Fibroblast of skin of abdomen (primary cell): ENCODE measurements around the gene CDC16.
A peak's percentile ranks its signal among the peaks of the same experiment; 100 is the strongest.
"Not testable (repeated sequence)": the region's sequence is repeated elsewhere in the genome, so short reads cannot be mapped to it uniquely, and the experiment has no call there.

ENCODE experiments used
- DNase-seq: peaks from one replicate; pipeline ENCODE4 v3.0.0-alpha.2; 2013

Gene CDC16

DNA sequence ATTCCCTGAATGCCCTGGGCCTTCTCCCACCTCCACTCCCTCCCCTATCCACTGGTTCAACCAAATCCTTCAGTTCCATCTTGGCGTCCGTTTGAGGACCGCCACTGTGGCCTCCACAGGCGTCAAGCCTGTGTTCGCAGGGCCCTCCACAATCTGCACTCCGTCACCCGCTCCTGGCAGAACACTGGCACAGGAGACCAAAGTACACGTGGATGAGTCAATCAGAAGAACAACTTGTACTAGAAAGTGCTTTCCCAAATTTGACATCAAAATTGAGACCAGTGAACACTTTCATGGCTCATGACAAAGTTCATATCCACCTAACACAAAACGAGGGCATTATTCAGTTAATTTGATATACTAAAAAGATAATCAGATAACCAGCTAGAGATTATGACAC lies 6.5 kb upstream of the CDC16 start:
- DNase-seq, result no peak

DNA sequence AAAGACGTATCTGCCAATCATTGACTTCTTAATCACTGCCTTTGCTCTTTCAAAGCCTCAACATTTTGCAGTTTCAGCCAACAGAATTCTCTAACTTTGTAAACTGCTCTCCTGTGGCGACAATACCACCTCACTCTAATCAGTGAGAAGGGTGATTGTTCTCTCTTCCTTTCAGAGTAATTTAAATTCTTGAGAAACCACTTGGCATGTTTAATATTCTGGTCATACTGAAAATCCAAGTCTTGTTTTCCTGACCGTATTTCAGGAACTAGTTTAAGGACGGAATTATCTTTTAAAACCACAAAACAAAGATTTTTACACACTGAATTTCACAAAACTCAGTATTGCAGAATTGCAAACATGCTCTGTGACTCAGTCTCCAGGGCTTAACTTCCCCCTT lies 5.2 kb upstream of the CDC16 start:
- DNase-seq, result peak; percentile 40

- DNase-seq, result peak; percentile 74
Measured at GRCh38 chr13:114230117-114230516, 4.6 kb upstream of the CDC16 start.

GRCh38 chr13:114230575-114230974 lies 4.1 kb upstream of the CDC16 start:
- no peak for DNase-seq

DNA sequence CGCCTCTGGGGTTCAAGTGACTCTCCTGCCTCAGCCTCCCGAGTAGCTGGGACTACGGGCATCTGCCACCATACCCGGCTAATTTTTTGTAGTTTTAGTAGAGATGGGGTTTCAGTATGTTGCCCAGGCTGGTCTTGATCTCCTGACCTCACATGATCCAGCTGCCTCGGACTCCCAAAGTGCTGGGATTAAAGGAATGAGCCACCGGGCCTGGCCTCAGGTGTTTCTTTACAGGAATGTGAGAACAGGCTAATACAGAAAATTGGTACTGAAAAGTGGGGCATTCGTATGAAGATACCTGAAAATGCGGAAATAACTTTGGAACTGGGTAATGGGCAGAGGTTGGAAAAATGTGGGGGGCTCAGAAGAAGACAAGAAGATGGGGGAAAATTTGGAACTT lies 2.8 kb upstream of the CDC16 start:
- no peak for DNase-seq

- DNase-seq, result no peak
Measured at GRCh38 chr13:114234266-114234644, 442 bp upstream of the CDC16 start.

- no peak for DNase-seq
Measured at GRCh38 chr13:114235697-114236096, 1.0 kb downstream of the CDC16 start.

- DNase-seq, result no peak
Measured at GRCh38 chr13:114236227-114236626, 1.5 kb downstream of the CDC16 start.

GRCh38 chr13:114237415-114238112 lies 2.9 kb downstream of the CDC16 start:
- DNase-seq, result no peak

DNA sequence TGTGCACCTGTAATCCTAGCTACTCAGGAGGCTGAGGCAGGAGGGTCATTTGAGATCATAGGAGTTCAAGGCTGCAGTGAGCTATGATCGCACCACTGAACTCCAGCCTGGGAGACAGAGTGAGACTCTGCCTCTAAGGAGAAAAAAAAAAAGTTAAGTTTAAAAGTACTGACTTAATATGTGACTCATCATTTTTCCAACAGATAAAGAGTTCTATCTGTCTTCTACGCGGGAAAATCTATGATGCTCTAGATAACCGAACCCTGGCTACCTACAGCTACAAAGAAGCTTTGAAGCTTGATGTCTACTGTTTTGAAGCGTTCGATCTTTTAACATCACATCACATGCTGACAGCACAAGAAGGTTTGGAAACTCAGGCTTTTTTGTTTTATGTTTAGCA lies 7.2 kb downstream of the CDC16 start:
- no peak for DNase-seq

GRCh38 chr13:114243971-114244370 lies 9.3 kb downstream of the CDC16 start:
- DNase-seq, result no peak

GRCh38 chr13:114244637-114245036 lies 9.9 kb downstream of the CDC16 start:
- no peak for DNase-seq

GRCh38 chr13:114248011-114248410 lies 13.3 kb downstream of the CDC16 start:
- peak; percentile 72 for DNase-seq

DNA sequence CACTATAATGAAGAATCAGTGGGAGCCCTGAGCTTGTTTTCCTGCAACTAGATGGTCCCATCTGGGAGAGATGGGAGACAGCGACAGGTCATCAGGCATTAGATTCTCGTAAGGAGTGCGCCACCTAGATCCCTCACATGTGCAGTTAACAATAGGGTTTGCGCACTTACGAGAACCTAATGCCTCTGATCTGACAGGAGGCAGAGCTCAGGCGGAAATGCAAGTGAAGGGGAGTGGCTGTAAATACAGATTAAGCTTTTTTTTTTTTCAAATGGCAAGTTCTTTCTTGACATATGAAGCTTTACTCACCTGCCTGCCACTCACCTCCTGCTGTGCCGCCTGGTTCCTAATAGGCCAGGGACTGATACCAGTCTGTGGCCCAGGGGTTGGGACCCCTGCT lies 14.4 kb downstream of the CDC16 start:
- DNase-seq, result no peak

DNA sequence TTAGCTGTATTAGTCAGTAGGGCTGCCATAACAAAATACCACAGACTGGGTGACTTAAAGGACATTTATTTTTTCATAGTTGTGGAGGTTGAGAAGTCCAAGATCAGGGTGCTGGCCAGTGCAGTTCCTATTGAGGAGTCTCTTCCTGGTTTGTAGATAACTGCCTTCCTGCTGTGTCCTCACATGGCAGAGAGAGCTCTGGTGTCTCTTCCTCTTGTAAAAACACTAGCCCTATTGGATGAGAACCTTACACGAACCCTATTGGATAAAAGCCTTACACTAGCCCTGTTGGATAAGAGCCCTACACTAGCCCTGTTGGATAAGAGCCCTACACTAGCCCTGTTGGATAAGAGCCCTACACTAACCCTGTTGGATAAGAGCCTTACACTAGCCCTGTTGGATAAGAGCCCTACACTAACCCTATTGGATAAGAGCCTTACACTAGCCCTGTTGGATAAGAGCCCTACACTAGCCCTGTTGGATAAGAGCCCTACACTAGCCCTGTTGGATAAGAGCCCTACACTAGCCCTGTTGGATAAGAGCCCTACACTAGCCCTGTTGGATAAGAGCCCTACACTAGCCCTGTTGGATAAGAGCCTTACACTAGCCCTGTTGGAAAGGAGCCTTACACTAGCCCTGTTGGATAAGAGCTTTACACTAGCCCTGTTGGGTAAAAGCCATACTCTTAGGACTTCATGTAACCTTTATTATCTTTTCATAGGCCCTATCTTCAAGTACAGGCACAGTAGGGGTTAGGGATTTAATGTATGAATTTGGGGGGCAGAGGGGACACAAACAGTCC lies 17.1 kb downstream of the CDC16 start:
- not testable (repeated sequence) for DNase-seq

- DNase-seq, result no peak
Measured at GRCh38 chr13:114256547-114256946, 21.9 kb downstream of the CDC16 start.

GRCh38 chr13:114257014-114257413 lies 22.3 kb downstream of the CDC16 start:
- DNase-seq, result no peak

- DNase-seq, result no peak
Measured at GRCh38 chr13:114258589-114258988, 23.9 kb downstream of the CDC16 start.

GRCh38 chr13:114259374-114259773 lies 24.7 kb downstream of the CDC16 start:
- DNase-seq, result no peak

- DNase-seq, result no peak
Measured at GRCh38 chr13:114259974-114260373, 25.3 kb downstream of the CDC16 start.

GRCh38 chr13:114260814-114261213 lies 26.1 kb downstream of the CDC16 start:
- DNase-seq, result no peak

GRCh38 chr13:114261328-114261965 lies 26.8 kb downstream of the CDC16 start:
- DNase-seq, result no peak

DNA sequence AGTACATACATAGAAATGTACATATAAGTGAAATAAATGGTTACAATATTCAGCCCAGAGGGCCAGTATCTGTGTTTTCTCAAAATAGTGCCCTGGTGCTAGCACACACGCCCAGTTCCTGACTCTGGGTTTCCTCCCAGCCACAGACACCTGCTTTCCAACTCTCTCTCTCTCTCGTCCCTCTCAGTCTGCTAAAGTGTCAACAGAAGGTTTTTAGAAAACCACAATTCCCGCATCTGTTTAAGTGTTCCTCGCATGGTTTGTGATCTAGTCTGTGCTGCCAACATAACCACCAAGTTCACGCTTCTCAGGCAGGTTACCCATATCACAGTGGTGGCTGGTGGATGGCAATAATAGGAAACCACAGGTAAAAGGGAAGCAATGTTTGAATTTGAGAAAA lies 28.9 kb downstream of the CDC16 start:
- DNase-seq, result no peak

DNA sequence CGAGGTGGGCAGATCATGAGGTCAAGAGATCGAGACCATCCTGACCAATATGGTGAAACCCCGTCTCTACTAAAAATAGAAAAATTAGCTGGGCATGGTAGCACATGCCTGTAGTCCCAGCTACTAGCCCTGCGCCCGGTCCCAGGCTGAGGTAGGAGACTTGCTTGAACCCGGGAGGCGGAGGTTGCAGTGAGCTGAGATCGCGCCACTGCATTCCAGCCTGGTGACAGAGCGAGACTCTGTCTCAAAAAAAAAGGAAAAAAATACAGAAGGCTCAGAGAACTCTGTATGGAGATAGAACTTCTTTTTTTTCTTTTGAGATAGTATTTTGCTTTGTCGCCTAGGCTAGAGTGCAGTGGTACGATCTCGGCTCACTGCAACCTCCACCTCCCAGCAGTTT lies 29.6 kb downstream of the CDC16 start:
- DNase-seq, result not testable (repeated sequence)
